ENCODE data around the gene PRIM1. TPM values are rescaled to one million over a fixed set of nuclear protein-coding genes. Genes with fewer than 3 reads are reported as not detected.
"Not testable (repeated sequence)": the region's sequence is repeated elsewhere in the genome, so short reads cannot be mapped to it uniquely, and the experiment has no call there.

PRIM1 gene
- total RNA-seq = 1 to 10 TPM; 5.3 to 6.1 TPM
- polyA plus RNA-seq (2013, experiment 1 of 2) = 19.3 TPM
- 24.3 TPM for polyA plus RNA-seq (2013, experiment 2 of 2)
- total RNA-seq = 2.7 to 91.7 (median 18.7) reads per million in 172 experiments

- H3K4me3 ChIP-seq (ENCODE audit: low read length) = peak within 1 kb of the TSS; percentile 96
- H3K27me3 ChIP-seq (ENCODE audit: control insufficient read depth in 1 of 2, insufficient read depth in 2 of 2, low read length in 2 of 2) = no peaks in the 10 kb centered on the region
- peak; percentile 41 for TF ChIP-seq CTCF (IDR thresholded peaks at IDR 0.05)
- POLR2A ChIA-PET = interaction anchor here (0.6 to 2.4 kb wide), 13 partner anchors 26 to 360 kb away, joined by 3 to 25 read pairs (median 6); partner anchors contain the start of genes ATP5F1B, BAZ2A, NACA and PTGES3
- Mint-ChIP-seq H3K27me3 (no peaks in the 10 kb centered on the region), H3K27ac (peak within 1 kb of the TSS; percentile 95), H3K36me3 (ENCODE audit: low read depth) (peaks cover 49% of the 10 kb centered on the region), H3K4me1 (ENCODE audit: low read depth) (peaks cover 33% of the 10 kb centered on the region), H3K4me3 (peak within 1 kb of the TSS; percentile 98), H3K9me3 (no peaks in the 10 kb centered on the region)
- CTCF ChIA-PET = interaction anchor here (0.6 to 2.0 kb wide), 5 partner anchors 26 to 490 kb away, joined by 3 to 6 read pairs (median 4); partner anchors contain the start of gene NACA
- no peaks in the 10 kb centered on the region for H3K9me3 ChIP-seq (ENCODE audit: control insufficient read depth in 1 of 2, insufficient read depth in 1 of 2, low read length in 2 of 2)
- peaks cover 16% of the 10 kb centered on the region for H3K36me3 ChIP-seq (ENCODE audit: insufficient read depth, low read length)
- DNase-seq (peak; percentile 66 to 91 (median 78)), ATAC-seq (ENCODE audit: poor library complexity) (peak; percentile 80)
- intact Hi-C loops (cut with DNase I, micrococcal nuclease) = loop anchor here (1.0 to 5.0 kb wide), 3 partner anchors 27 to 375 kb away; partner anchors contain the start of genes NACA (in 2 of the 2), LRP1 (in 1 of the 2) and PTGES3 (in 1 of the 2)
- H3K27ac ChIP-seq (ENCODE audit: low read depth in 1 of 2, low read length in 2 of 2) = peak within 1 kb of the TSS; percentile 68 to 80
- peaks cover 10% of the 10 kb centered on the region for H3K4me1 ChIP-seq (ENCODE audit: insufficient read depth, low read length)
Observed at GRCh38 chr12:56751712-56752598, at the start of gene PRIM1. Gene PRIM1 (minus strand): TSS chr12:56752323. CDS start chr12:56752298, 25 bp downstream.

GRCh38 chr12:56800221-56800620 is 48.1 kb upstream of the PRIM1 start:
- intact Hi-C loops (cut with DNase I, micrococcal nuclease) = no loop called here
- no peaks in the 10 kb centered on the region for H3K27me3 ChIP-seq (ENCODE audit: control insufficient read depth in 1 of 2, insufficient read depth in 2 of 2, low read length in 2 of 2)
- H3K27ac Mint-ChIP-seq = no peak overlapping the region
- H3K4me1 Mint-ChIP-seq (ENCODE audit: low read depth) = no peaks in the 10 kb centered on the region
- no peak overlapping the region for H3K4me3 ChIP-seq (ENCODE audit: low read length)
- DNase-seq (no peak), ATAC-seq (ENCODE audit: poor library complexity) (no peak)
- CTCF ChIA-PET = no interaction called here
- H3K4me3 Mint-ChIP-seq = no peak overlapping the region
- no peak overlapping the region for H3K27ac ChIP-seq (ENCODE audit: low read depth in 1 of 2, low read length in 2 of 2)
- H3K27me3 Mint-ChIP-seq = no peaks in the 10 kb centered on the region
- no peaks in the 10 kb centered on the region for H3K9me3 ChIP-seq (ENCODE audit: control insufficient read depth in 1 of 2, insufficient read depth in 1 of 2, low read length in 2 of 2)
- POLR2A ChIA-PET = no interaction called here
- no peaks in the 10 kb centered on the region for H3K36me3 ChIP-seq (ENCODE audit: insufficient read depth, low read length)
- H3K36me3 Mint-ChIP-seq (ENCODE audit: low read depth) = no peaks in the 10 kb centered on the region
- H3K4me1 ChIP-seq (ENCODE audit: insufficient read depth, low read length) = no peaks in the 10 kb centered on the region
- no peak for TF ChIP-seq CTCF (IDR thresholded peaks at IDR 0.05)
- H3K9me3 Mint-ChIP-seq = no peaks in the 10 kb centered on the region

GRCh38 chr12:56799345-56799744 is 47.2 kb upstream of the PRIM1 start:
- H3K27ac ChIP-seq (ENCODE audit: low read depth in 1 of 2, low read length in 2 of 2); H3K9me3 Mint-ChIP-seq; H3K9me3 ChIP-seq (ENCODE audit: control insufficient read depth in 1 of 2, insufficient read depth in 1 of 2, low read length in 2 of 2); H3K4me1 Mint-ChIP-seq (ENCODE audit: low read depth); H3K27ac Mint-ChIP-seq; H3K4me3 ChIP-seq (ENCODE audit: low read length); POLR2A ChIA-PET; intact Hi-C loops (cut with DNase I, micrococcal nuclease); H3K27me3 Mint-ChIP-seq; H3K4me1 ChIP-seq (ENCODE audit: insufficient read depth, low read length); CTCF ChIA-PET; ATAC-seq (ENCODE audit: poor library complexity); H3K27me3 ChIP-seq (ENCODE audit: control insufficient read depth in 1 of 2, insufficient read depth in 2 of 2, low read length in 2 of 2); H3K36me3 ChIP-seq (ENCODE audit: insufficient read depth, low read length); H3K4me3 Mint-ChIP-seq; DNase-seq; H3K36me3 Mint-ChIP-seq (ENCODE audit: low read depth): not testable (repeated sequence)

GRCh38 chr12:56795791-56796190 is 43.7 kb upstream of the PRIM1 start:
- H3K4me1 ChIP-seq (ENCODE audit: insufficient read depth, low read length); POLR2A ChIA-PET; H3K36me3 Mint-ChIP-seq (ENCODE audit: low read depth); CTCF ChIA-PET; H3K27ac ChIP-seq (ENCODE audit: low read depth in 1 of 2, low read length in 2 of 2); H3K4me1 Mint-ChIP-seq (ENCODE audit: low read depth); H3K4me3 ChIP-seq (ENCODE audit: low read length); ATAC-seq (ENCODE audit: poor library complexity); H3K9me3 ChIP-seq (ENCODE audit: control insufficient read depth in 1 of 2, insufficient read depth in 1 of 2, low read length in 2 of 2); H3K36me3 ChIP-seq (ENCODE audit: insufficient read depth, low read length); intact Hi-C loops (cut with DNase I, micrococcal nuclease); H3K27ac Mint-ChIP-seq; H3K27me3 Mint-ChIP-seq; H3K9me3 Mint-ChIP-seq; H3K4me3 Mint-ChIP-seq; DNase-seq; H3K27me3 ChIP-seq (ENCODE audit: control insufficient read depth in 1 of 2, insufficient read depth in 2 of 2, low read length in 2 of 2): not testable (repeated sequence)

GRCh38 chr12:56795046-56795562 is 43.0 kb upstream of the PRIM1 start:
- H3K9me3 Mint-ChIP-seq; DNase-seq; H3K27ac ChIP-seq (ENCODE audit: low read depth in 1 of 2, low read length in 2 of 2); H3K4me3 ChIP-seq (ENCODE audit: low read length); H3K27me3 ChIP-seq (ENCODE audit: control insufficient read depth in 1 of 2, insufficient read depth in 2 of 2, low read length in 2 of 2); H3K4me1 ChIP-seq (ENCODE audit: insufficient read depth, low read length); H3K36me3 ChIP-seq (ENCODE audit: insufficient read depth, low read length); H3K36me3 Mint-ChIP-seq (ENCODE audit: low read depth); H3K27me3 Mint-ChIP-seq; H3K9me3 ChIP-seq (ENCODE audit: control insufficient read depth in 1 of 2, insufficient read depth in 1 of 2, low read length in 2 of 2); intact Hi-C loops (cut with DNase I, micrococcal nuclease); ATAC-seq (ENCODE audit: poor library complexity); POLR2A ChIA-PET; CTCF ChIA-PET; H3K4me1 Mint-ChIP-seq (ENCODE audit: low read depth): not testable (repeated sequence)
- peak overlapping the region; percentile 46 for H3K27ac Mint-ChIP-seq
- H3K4me3 Mint-ChIP-seq = peak overlapping the region; percentile 82
